HG02943 (cell line): ENCODE data around the gene TTC17.
"Not testable (repeated sequence)": the region's sequence is repeated elsewhere in the genome, so short reads cannot be mapped to it uniquely, and the experiment has no call there.

ENCODE experiments used
- ATAC-seq: cut with Tn5 transposase; IDR thresholded peaks from one replicate; pipeline ENCODE4 v1.9.1; 2021; ENCODE audit warnings: mild to moderate bottlenecking, low read depth, moderate library complexity; ENCODE audit not compliant: unreplicated experiment

Gene TTC17

GRCh38 chr11:43382614-43383013, 23.9 kb downstream of the TTC17 start:
- ATAC-seq = no peak

GRCh38 chr11:43384393-43384792, 25.7 kb downstream of the TTC17 start:
- no peak for ATAC-seq

GRCh38 chr11:43392713-43393112, 34.0 kb downstream of the TTC17 start:
- ATAC-seq = no peak

GRCh38 chr11:43393765-43394355, 35.1 kb downstream of the TTC17 start:
- ATAC-seq = no peak

GRCh38 chr11:43396617-43397016, 37.9 kb downstream of the TTC17 start:
- no peak for ATAC-seq

- no peak for ATAC-seq
Measured at GRCh38 chr11:43397251-43397650, 38.5 kb downstream of the TTC17 start.

GRCh38 chr11:43399983-43400630, 41.4 kb downstream of the TTC17 start:
- no peak for ATAC-seq

- no peak for ATAC-seq
Measured at GRCh38 chr11:43401252-43401651, 42.5 kb downstream of the TTC17 start.

- ATAC-seq = not testable (repeated sequence)
Measured at GRCh38 chr11:43401811-43402210, 43.1 kb downstream of the TTC17 start.

GRCh38 chr11:43403357-43404231, 44.9 kb downstream of the TTC17 start:
- no peak for ATAC-seq

- no peak for ATAC-seq
Measured at GRCh38 chr11:43404406-43404805, 45.7 kb downstream of the TTC17 start.

- ATAC-seq = no peak
Measured at GRCh38 chr11:43404836-43405479, 46.2 kb downstream of the TTC17 start.

- ATAC-seq = no peak
Measured at GRCh38 chr11:43408277-43408676, 49.6 kb downstream of the TTC17 start.

- ATAC-seq = no peak
Measured at GRCh38 chr11:43410394-43410793, 51.7 kb downstream of the TTC17 start.

- ATAC-seq = no peak
Measured at GRCh38 chr11:43418197-43418596, 59.5 kb downstream of the TTC17 start.

GRCh38 chr11:43419460-43419859, 60.7 kb downstream of the TTC17 start:
- no peak for ATAC-seq

GRCh38 chr11:43427971-43428370, 69.3 kb downstream of the TTC17 start:
- no peak for ATAC-seq

GRCh38 chr11:43430916-43431315, 72.2 kb downstream of the TTC17 start:
- ATAC-seq = not testable (repeated sequence)

- no peak for ATAC-seq
Measured at GRCh38 chr11:43434893-43435292, 76.2 kb downstream of the TTC17 start.

- no peak for ATAC-seq
Measured at GRCh38 chr11:43440486-43440885, 81.8 kb downstream of the TTC17 start.

- ATAC-seq = no peak
Measured at GRCh38 chr11:43443811-43444210, 85.1 kb downstream of the TTC17 start.
